Caco-2 (cell line): ENCODE results near the gene ASPA. TPM values are rescaled to one million over a fixed set of nuclear protein-coding genes. Genes with fewer than 3 reads are reported as not detected.

ENCODE experiments used
- BruUV-seq: library from RNA; stranded (reverse); fragments of 400-500 nt; replicated peaks from 2 replicates; lab custom pipeline; 2021; lab: Mats Ljungman, UMichigan
- CTCF ChIA-PET: fragments of 300-600 bp; sonication (Branson Sonifier 250); formaldehyde crosslinking; loops from one replicate; lab custom pipeline; 2022; ENCODE audit warnings: antibody characterized with exemption; lab: Charles Lee
- POLR2A ChIA-PET: fragments of 300-600 bp; sonication (Branson Sonifier 250); formaldehyde crosslinking; loops from one replicate; lab custom pipeline; 2022; ENCODE audit warnings: antibody characterized with exemption; lab: Charles Lee
- DNase-seq, 2 experiments: peaks; one replicate each; pipeline versions ENCODE4 v3.0.0 to v3.0.0-alpha.2; 2020 to 2022
- H3K27me3 ChIP-seq: replicated peaks from 2 replicates; pipeline ENCODE4 v1.6.0; 2011; ENCODE audit warnings: low read length; ENCODE audit not compliant: control insufficient read depth, insufficient read depth
- H3K36me3 ChIP-seq: 2 replicates; pipeline ENCODE4 v1.5.1; 2011; ENCODE audit warnings: low read length; ENCODE audit not compliant: control insufficient read depth, insufficient read depth
- H3K4me1 ChIP-seq: fragments of 250-450 bp; sonication (Bioruptor Pico); 2 replicates; pipeline ENCODE4 v1.5.1; 2020; ENCODE audit warnings: mild to moderate bottlenecking
- H3K4me3 ChIP-seq: 2 replicates; pipeline ENCODE4 v1.5.1; 2011; ENCODE audit warnings: low read depth, mild to moderate bottlenecking, control low read depth, low read length
- H3K9me3 ChIP-seq: fragments of 250-450 bp; sonication (Bioruptor Pico); 2 replicates; pipeline ENCODE4 v1.5.1; 2020; ENCODE audit warnings: mild to moderate bottlenecking, moderate library complexity
- H3K27ac Mint-ChIP-seq: one replicate; pipeline ENCODE4 v1.8.0; 2022; ENCODE audit warnings: mixed read lengths; ENCODE audit not compliant: unreplicated experiment
- H3K27me3 Mint-ChIP-seq: one replicate; pipeline ENCODE4 v1.8.0; 2022; ENCODE audit warnings: mixed read lengths; ENCODE audit not compliant: insufficient read depth, unreplicated experiment
- H3K36me3 Mint-ChIP-seq: one replicate; pipeline ENCODE4 v1.8.0; 2022; ENCODE audit warnings: mild to moderate bottlenecking, mixed read lengths; ENCODE audit not compliant: insufficient read depth, unreplicated experiment
- H3K4me1 Mint-ChIP-seq: one replicate; pipeline ENCODE4 v1.8.0; 2022; ENCODE audit warnings: low read depth, mixed read lengths; ENCODE audit not compliant: unreplicated experiment
- H3K4me3 Mint-ChIP-seq: one replicate; pipeline ENCODE4 v1.8.0; 2022; ENCODE audit warnings: mild to moderate bottlenecking, moderate library complexity, mixed read lengths; ENCODE audit not compliant: unreplicated experiment
- H3K9me3 Mint-ChIP-seq: one replicate; pipeline ENCODE4 v1.8.0; 2022; ENCODE audit warnings: mixed read lengths; ENCODE audit not compliant: unreplicated experiment
- intact Hi-C: fragments of 100-400 bp; cut with micrococcal nuclease; formaldehyde crosslinking; loops from one replicate; pipeline ENCODE4 v1.10.0; 2022; ENCODE audit not compliant: unreplicated experiment
- total RNA-seq: library from RNA; stranded (reverse); gene quantifications from 2 replicates; pipeline ENCODE4 v1.2.3, GENCODE V29; 2022
- TF ChIP-seq, protein P1 (sequence below), 2 experiments: fragments of 200-600 bp in 1 of 2; IDR thresholded peaks; 1 replicate in 1 of 2; 2 replicates in 1 of 2; pipeline versions ENCODE4 v1.5.1 to v1.8.0; 2011 to 2022; ENCODE audit warnings: antibody characterized with exemption in 1 of 2, control low read depth in 1 of 2, inconsistent platforms in 1 of 2, low read depth in 1 of 2, low read length in 1 of 2, mild to moderate bottlenecking in 1 of 2, moderate library complexity in 1 of 2; ENCODE audit not compliant: insufficient read depth in 1 of 2, severe bottlenecking in 1 of 2, unreplicated experiment in 1 of 2

Gene ASPA
- total RNA-seq, 1 experiment from 2014 or later, result 0.27 TPM

GRCh38 chr17:3533752-3534151, 58.0 kb downstream of the ASPA start:
- BruUV-seq, result no TSS peak
- no peak for DNase-seq
- H3K27ac Mint-ChIP-seq, result no peak overlapping the region
- H3K36me3 Mint-ChIP-seq, result peaks cover 16% of the 10 kb centered on the region
- TF ChIP-seq, protein P1, sequence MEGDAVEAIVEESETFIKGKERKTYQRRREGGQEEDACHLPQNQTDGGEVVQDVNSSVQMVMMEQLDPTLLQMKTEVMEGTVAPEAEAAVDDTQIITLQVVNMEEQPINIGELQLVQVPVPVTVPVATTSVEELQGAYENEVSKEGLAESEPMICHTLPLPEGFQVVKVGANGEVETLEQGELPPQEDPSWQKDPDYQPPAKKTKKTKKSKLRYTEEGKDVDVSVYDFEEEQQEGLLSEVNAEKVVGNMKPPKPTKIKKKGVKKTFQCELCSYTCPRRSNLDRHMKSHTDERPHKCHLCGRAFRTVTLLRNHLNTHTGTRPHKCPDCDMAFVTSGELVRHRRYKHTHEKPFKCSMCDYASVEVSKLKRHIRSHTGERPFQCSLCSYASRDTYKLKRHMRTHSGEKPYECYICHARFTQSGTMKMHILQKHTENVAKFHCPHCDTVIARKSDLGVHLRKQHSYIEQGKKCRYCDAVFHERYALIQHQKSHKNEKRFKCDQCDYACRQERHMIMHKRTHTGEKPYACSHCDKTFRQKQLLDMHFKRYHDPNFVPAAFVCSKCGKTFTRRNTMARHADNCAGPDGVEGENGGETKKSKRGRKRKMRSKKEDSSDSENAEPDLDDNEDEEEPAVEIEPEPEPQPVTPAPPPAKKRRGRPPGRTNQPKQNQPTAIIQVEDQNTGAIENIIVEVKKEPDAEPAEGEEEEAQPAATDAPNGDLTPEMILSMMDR (IDR thresholded peaks at IDR 0.05; ENCODE audit: insufficient read depth in 1 of 2, low read depth in 1 of 2, low read length in 1 of 2, severe bottlenecking in 1 of 2, unreplicated experiment in 1 of 2), result no peak
- H3K4me3 Mint-ChIP-seq, result no peak overlapping the region
- H3K9me3 Mint-ChIP-seq, result no peaks in the 10 kb centered on the region
- Histone ChIP-seq H3K9me3 (no peaks in the 10 kb centered on the region), H3K4me1 (peaks cover 31% of the 10 kb centered on the region), H3K36me3 (no peaks in the 10 kb centered on the region), H3K4me3 (no peak overlapping the region), H3K27me3 (no peaks in the 10 kb centered on the region)
- H3K27me3 Mint-ChIP-seq, result no peaks in the 10 kb centered on the region
- ChIA-PET CTCF (interaction anchor here (0.6 kb wide), 1 partner anchor 39 kb away, joined by 3 read pairs; no protein-coding TSS in a partner anchor), POLR2A (no interaction called here)
- intact Hi-C loops, result loop anchor here (10.0 kb wide), 1 partner anchor 59 kb away; the partner anchor contains the start of genes ASPA and SPATA22
- peaks cover 21% of the 10 kb centered on the region for H3K4me1 Mint-ChIP-seq

GRCh38 chr17:3534881-3535252, 59.1 kb downstream of the ASPA start:
- H3K4me3 Mint-ChIP-seq, result no peak overlapping the region
- intact Hi-C loops, result loop anchor here (10.0 kb wide), 1 partner anchor 60 kb away; the partner anchor contains the start of genes ASPA and SPATA22
- peaks cover 16% of the 10 kb centered on the region for H3K36me3 Mint-ChIP-seq
- TF ChIP-seq, protein P1 (IDR thresholded peaks at IDR 0.05; ENCODE audit: insufficient read depth in 1 of 2, low read depth in 1 of 2, low read length in 1 of 2, severe bottlenecking in 1 of 2, unreplicated experiment in 1 of 2), result no peak
- no peaks in the 10 kb centered on the region for H3K27me3 ChIP-seq
- no peak overlapping the region for H3K4me3 ChIP-seq
- H3K4me1 ChIP-seq, result peaks cover 21% of the 10 kb centered on the region
- H3K4me1 Mint-ChIP-seq, result peaks cover 10% of the 10 kb centered on the region
- H3K27me3 Mint-ChIP-seq, result no peaks in the 10 kb centered on the region
- no peaks in the 10 kb centered on the region for H3K36me3 ChIP-seq
- ChIA-PET POLR2A (no interaction called here), CTCF (no interaction called here)
- BruUV-seq, result no TSS peak
- DNase-seq, result no peak
- H3K27ac Mint-ChIP-seq, result no peak overlapping the region
- no peaks in the 10 kb centered on the region for H3K9me3 Mint-ChIP-seq
- no peaks in the 10 kb centered on the region for H3K9me3 ChIP-seq

GRCh38 chr17:3535253-3535995, 59.6 kb downstream of the ASPA start:
- ChIA-PET CTCF (interaction anchor here (0.7 kb wide), 1 partner anchor 10 kb away, joined by 3 read pairs; no protein-coding TSS in a partner anchor), POLR2A (no interaction called here)

More at GRCh38 chr17:3535253-3535995, 59.6 kb downstream of the ASPA start:
- DNase-seq, result no peak
- Mint-ChIP-seq H3K27ac (no peak overlapping the region), H3K36me3 (peaks cover 10% of the 10 kb centered on the region), H3K4me3 (no peak overlapping the region), H3K4me1 (peaks cover 7% of the 10 kb centered on the region), H3K9me3 (no peaks in the 10 kb centered on the region), H3K27me3 (no peaks in the 10 kb centered on the region)
- Histone ChIP-seq H3K9me3 (no peaks in the 10 kb centered on the region), H3K4me3 (no peak overlapping the region), H3K27me3 (no peaks in the 10 kb centered on the region), H3K36me3 (no peaks in the 10 kb centered on the region), H3K4me1 (peaks cover 19% of the 10 kb centered on the region)
- TF ChIP-seq, protein P1 (IDR thresholded peaks at IDR 0.05; ENCODE audit: insufficient read depth in 1 of 2, low read depth in 1 of 2, low read length in 1 of 2, severe bottlenecking in 1 of 2, unreplicated experiment in 1 of 2), result no peak
- intact Hi-C loops, result loop anchor here (10.0 kb wide), 1 partner anchor 61 kb away; the partner anchor contains the start of genes ASPA and SPATA22
- BruUV-seq, result no TSS peak
